Epidermal melanocyte (primary cell): ENCODE data around the gene LMF1.

Experiments used
- DNase-seq: peaks from one replicate; pipeline ENCODE4 v3.0.0; 2011; ENCODE audit warnings: low spot score; ENCODE audit not compliant: insufficient read length

Gene LMF1

GRCh38 chr16:984736-985636 lies 14.2 kb upstream of the LMF1 start:
- no peak for DNase-seq

- no peak for DNase-seq
Observed at GRCh38 chr16:984121-984694, 13.4 kb upstream of the LMF1 start.

- no peak for DNase-seq
Observed at GRCh38 chr16:983044-984030, 12.6 kb upstream of the LMF1 start.

- DNase-seq: no peak
Observed at GRCh38 chr16:982145-983043, 11.6 kb upstream of the LMF1 start.

- no peak for DNase-seq
Observed at GRCh38 chr16:981695-982144, 10.9 kb upstream of the LMF1 start, which contains the start of gene SOX8. Gene SOX8 (plus strand): TSS chr16:981770. CDS start chr16:981923, 153 bp downstream.

GRCh38 chr16:980595-980854 lies 9.7 kb upstream of the LMF1 start:
- no peak for DNase-seq

GRCh38 chr16:979859-980594 lies 9.2 kb upstream of the LMF1 start:
- no peak for DNase-seq

- DNase-seq: no peak
Observed at GRCh38 chr16:979147-979546, 8.4 kb upstream of the LMF1 start.

GRCh38 chr16:978403-978802 lies 7.6 kb upstream of the LMF1 start:
- DNase-seq: no peak

- DNase-seq: no peak
Observed at GRCh38 chr16:977896-978295, 7.1 kb upstream of the LMF1 start.

GRCh38 chr16:977081-977701 lies 6.4 kb upstream of the LMF1 start:
- no peak for DNase-seq

GRCh38 chr16:976389-976931 lies 5.7 kb upstream of the LMF1 start:
- DNase-seq: no peak

GRCh38 chr16:975291-975690 lies 4.5 kb upstream of the LMF1 start:
- no peak for DNase-seq

- no peak for DNase-seq
Observed at GRCh38 chr16:974611-975261, 4.0 kb upstream of the LMF1 start.

GRCh38 chr16:974001-974601 lies 3.3 kb upstream of the LMF1 start:
- no peak for DNase-seq

GRCh38 chr16:973366-973765 lies 2.6 kb upstream of the LMF1 start:
- no peak for DNase-seq

GRCh38 chr16:972316-973002 lies 1.7 kb upstream of the LMF1 start:
- DNase-seq: peak; percentile 65

- no peak for DNase-seq
Observed at GRCh38 chr16:971981-972315, 1.2 kb upstream of the LMF1 start.
